HG03025 (cell line): ENCODE measurements around the gene ERC2.
"Not testable (repeated sequence)": the region's sequence is repeated elsewhere in the genome, so short reads cannot be mapped to it uniquely, and the experiment has no call there.

ENCODE experiments used
- ATAC-seq: cut with Tn5 transposase; IDR thresholded peaks from one replicate; pipeline ENCODE4 v1.9.1; 2021; ENCODE audit warnings: mild to moderate bottlenecking, moderate library complexity; ENCODE audit not compliant: unreplicated experiment, low FRiP score

The ERC2 gene

DNA sequence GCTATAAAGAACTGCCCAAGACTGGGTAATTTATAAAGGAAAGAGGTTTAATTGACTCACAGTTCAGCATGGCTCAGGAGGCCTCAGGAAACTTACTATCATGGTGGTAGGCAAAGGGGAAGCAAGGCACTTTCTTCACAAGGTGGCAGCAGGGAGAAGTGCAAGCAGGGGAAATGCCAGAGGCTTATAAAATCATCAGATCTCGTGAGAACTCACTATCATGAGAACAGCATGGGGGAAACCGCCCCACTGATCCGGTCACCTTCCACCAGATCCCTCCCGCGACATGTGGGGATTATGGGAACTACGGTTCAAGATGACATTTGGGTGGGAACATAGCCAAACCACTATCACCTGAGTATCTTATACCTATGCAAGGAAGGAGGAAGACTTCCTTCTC is 963.2 kb downstream of the ERC2 start:
- not testable (repeated sequence) for ATAC-seq

DNA sequence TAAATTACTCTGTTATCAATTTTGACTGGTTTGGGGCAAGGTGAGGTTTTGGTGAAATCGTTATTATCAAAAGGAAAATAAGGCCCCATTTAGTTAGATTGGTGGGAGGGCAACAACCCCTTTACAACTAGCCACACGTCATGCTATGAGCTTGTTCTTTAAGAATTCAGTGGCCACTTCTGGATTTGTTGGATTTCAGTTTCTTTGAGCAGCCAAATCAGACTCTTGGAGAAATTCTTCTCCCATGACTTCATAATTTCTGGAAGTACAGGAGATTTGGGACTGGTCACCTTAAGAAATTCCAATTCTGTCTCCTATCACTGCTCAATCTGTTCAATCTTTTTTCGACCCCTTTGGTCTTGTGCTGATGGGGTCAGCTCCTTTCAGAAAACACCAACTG is 966.4 kb downstream of the ERC2 start:
- ATAC-seq, result no peak

DNA sequence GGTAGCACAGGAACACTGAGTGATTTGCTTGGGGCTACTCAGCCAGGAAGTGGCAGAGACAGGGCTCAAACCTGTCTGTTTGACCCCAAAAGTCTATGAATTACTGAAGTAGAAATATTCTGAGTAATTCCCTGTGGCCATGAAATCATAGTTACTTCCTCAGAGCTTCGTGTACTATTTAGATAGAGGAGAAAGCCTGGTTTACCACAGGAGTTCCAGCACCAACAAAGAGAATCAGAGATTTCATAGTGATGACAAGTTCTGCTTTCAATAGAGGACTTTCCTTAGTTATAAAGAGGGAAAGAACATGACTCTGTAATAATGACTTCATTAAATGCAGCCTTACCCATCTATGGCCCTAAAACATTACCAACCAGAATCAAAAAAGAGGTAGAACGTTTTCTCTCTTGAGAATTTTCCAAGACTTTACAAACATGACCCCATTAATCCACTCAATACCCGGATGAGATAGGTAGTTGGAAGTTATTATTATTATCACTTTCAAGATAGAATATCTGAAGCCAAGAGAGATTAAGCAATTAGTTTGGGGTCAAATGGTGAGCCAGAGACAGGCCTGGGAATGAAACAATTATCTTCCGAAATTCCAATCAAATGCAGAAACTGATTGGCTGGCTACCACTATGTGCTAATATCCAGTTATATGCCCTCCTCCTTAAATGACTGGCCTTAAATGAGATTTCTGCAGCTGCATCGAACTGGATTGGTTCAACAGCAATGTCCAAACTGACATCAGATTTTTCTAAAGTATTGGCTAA is 967.5 kb downstream of the ERC2 start:
- ATAC-seq, result no peak

DNA sequence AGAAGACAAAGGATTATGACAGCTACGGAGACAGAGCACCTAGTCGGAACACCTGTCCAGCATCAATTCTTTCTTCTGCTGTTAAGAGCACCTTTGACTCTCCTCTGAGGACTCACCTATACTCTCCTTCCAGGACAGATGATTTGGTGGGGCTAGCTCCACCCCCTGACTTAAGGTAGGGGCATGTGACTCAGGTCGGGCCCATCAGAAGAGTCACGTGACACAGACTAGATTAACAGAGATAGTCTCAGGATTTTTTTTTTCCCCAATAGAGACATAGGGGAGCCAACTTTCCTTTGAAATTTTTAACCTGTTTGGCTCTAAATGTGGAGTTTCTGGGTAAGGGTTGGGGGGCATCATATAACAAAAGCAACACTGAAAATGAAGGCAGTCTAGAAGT is 969.7 kb downstream of the ERC2 start:
- no peak for ATAC-seq

DNA sequence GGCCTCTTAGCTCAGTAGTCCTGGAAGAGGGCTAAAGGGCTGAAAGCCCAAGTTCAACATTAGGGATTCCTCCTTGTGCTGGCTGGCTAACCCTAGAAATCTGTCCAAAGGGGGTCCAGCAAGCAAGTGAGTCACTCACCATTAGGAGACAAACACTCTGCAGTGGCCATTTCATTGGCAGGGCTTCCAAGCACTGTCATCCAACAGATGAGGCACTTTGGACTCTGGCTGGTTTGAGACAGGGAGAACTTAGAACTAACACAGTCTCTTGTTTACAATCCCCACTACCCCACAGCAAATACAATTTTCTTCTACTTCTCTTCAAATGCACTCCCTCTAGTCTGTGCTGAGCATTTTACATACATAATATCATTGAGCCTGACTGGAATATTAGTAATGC is 971.0 kb downstream of the ERC2 start:
- no peak for ATAC-seq

DNA sequence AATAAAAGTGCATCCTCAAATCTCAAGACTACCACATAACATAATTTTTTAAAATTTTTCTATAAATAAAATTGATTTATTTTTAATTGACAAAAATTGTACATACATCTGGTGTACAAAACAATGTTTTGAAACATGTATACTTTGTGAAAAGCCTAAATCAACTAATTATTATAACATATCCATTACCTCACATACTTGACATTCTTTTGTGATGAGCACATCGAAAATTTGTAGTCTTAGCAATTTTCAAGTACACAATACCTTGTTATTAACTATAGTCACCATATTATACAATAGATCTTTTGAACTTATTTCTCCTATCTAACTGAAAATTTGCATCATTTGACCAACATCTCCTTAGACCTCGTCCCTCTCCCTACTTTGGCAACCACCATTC is 973.3 kb downstream of the ERC2 start:
- ATAC-seq, result no peak

DNA sequence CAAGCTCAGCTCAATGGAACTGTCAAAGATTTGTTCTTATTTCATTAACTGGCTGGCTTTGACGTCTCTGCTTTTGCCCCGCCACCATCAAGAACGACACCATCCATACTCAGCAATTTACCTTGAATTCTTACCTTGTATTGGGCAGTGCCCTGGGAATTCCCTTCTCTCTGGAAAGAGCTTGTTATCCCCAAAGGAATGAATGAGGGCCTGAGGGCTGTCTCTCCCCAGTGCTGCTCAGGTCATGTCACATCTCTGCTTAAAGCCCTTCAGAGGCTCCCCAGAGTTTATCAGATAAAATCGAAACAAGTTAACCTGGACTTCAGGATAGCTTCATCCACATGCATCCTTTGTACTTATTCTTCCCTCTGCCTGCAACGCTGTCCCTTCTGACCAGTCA is 975.3 kb downstream of the ERC2 start:
- no peak for ATAC-seq

DNA sequence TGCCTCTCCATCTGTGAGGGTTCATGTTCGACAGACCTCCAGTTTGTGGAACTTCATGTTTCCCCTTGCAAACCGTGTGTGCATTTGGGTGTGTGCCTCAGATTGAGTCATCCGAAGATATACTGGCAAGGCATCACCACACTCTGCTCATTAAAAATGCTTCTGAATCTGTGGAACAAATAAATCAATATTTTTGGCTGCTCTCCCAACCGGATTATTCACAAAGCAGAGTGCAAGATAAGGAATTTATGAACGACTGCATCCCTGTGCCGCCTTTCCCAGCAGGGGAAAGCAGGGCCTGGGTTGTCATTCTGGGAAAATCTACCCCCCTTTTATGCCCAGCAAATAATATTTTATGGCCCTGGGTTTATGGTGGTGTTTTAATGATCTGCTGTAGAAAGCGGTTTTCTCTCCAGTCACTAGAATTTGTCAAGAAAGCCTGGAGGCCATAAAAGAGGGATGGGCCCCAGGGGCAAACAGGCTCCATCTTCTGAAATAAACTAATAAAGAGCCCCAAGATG is 976.9 kb downstream of the ERC2 start:
- no peak for ATAC-seq

DNA sequence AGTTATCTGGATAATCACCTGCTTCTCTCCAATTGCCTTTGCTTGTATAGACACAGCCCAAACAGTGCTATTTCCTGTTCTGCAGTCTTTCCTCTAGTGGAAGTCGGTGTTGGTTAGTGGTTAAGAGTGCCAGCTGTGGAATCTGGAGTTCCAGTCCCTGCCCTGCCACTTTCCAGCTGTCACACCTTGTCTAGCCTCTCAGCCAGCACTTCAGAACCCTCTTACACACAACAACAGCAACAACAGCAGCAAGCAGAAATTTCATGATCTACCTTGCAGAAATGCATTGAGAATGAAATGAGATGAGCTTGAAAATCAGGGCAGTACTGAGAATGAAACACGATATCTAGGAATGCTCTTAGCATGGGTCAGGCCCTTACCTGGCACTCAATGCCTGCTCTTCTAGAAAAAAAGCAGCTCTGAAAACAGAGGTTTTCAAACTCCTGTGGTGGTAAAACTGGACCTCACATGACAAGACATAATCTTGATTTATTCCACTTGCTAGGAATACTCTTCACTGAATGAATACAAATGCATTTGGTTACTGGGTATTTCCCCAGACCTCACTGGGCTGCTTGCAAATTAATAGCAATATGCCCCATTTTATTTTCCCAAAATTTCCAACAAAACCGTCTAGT is 977.9 kb downstream of the ERC2 start:
- no peak for ATAC-seq

DNA sequence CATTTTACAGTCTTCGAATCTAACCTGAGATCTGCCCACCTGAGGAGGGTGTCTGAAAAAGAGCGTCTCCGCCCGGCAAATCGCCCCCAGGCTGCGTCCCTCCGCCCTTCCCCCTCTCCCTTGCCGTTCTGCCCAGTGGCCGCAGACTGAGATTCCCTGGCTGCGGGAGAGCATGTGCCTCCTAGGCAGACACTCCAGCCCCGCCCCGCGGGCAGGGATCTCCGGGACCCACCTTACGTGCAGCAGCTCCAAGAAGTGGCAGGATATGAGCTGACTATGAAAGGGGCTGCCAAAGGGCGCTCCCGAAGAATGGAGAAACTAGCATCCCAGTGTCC is 978.5 kb downstream of the ERC2 start:
- ATAC-seq, result no peak

DNA sequence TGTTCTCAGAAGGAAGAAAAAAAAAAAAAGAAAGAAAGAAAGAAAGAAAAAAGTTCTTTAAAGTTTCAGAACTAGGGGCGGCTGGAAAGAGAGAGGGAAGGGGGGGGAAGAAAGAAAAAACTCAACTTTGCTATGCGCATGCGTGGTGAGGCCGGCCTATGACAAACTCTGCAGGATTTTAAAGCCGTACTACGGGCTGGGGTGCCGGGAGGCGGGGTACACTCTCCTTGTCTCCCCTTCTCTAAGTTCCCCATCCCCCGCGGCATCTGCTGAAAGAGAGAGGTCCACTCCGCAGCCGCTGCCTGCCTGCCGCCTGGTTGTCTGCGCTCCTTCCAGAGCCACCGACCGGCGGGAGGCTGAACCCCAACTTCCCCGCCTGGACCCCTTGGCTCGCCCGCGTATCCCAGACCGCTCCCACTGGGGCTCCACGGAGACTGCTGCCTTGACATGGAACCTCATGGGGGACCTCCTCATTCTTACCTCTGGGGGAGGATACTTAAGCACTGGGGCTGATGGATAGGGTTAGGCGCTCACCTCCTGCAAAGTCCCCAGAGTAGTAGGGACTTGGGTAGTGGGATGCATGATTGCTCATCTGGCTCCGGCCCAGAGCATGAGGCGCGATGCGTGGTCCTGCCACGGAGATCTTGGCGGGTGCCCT is 979.7 kb downstream of the ERC2 start:
- ATAC-seq, result no peak

DNA sequence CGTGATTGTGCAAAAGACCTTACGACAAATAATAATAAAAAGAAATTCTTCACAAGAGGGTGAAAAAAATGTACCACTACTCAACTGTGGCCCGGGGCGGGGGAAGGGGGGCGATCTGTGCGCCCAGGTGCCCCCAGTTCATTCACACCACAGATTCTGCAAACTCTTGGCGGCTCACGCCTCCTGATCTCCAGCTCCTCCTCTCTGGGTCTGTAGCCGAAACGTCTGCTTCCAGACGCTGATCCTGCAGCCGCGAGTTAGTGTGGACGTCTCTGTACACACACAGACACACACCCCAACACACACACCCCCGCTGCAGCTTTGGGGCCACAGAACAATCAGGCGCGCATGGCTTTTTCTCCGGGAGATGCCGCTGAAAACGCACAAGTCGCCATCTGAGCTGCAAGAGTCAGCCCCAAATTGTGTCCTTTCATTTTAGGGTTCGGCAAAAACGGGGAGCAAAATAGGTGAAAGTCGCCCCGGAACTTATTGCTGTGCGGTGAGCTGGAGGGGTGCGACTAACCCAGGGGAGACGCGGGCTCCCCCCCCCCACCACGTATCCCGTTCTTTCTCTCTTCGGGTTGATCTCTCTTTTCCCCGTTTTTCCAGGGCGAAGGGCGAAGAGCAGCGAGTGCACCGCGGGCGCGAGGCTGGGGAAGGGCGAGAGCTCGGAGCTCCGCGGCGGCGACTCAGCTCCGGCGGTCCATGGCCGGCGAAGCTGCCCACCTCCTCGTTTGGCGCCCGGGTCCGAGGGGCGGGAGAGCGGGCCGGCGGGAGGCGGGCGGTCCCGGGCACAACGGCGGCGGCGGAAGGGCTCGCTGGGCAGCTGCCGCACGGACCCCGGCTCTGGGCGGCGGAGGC is 980.7 kb downstream of the ERC2 start:
- no peak for ATAC-seq

DNA sequence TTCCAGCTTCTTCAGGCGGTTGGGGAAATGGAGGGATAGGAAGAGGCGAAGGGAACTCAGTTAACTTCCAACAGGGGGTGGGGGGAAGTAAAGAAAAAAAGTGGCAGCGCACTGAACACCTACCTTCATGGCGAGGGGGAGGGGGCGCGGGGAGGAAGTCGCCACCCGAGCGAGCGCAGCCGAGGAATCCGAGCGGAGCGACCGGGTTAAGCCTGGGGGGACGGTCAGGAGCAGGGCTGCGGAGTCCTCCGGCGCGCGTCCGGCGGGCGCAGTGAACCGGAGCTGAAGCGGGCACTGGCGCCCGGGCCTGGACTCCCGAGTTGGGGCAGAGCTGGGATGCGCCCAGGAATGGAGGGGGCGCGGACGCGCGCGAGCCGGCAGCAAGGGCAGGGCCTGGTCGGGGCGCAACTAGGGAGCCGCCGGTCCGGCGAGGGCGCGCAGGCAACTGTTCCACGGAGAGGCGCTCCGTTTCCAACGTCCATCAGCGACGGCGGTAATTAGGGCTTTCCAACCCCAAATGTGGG is 981.3 kb downstream of the ERC2 start, which contains the start of gene WNT5A:
WNT5A (minus strand) TSS at position 450 of the 524 bp plus-strand sequence; CDS start at position 129, 321 bp downstream.
- ATAC-seq, result no peak

DNA sequence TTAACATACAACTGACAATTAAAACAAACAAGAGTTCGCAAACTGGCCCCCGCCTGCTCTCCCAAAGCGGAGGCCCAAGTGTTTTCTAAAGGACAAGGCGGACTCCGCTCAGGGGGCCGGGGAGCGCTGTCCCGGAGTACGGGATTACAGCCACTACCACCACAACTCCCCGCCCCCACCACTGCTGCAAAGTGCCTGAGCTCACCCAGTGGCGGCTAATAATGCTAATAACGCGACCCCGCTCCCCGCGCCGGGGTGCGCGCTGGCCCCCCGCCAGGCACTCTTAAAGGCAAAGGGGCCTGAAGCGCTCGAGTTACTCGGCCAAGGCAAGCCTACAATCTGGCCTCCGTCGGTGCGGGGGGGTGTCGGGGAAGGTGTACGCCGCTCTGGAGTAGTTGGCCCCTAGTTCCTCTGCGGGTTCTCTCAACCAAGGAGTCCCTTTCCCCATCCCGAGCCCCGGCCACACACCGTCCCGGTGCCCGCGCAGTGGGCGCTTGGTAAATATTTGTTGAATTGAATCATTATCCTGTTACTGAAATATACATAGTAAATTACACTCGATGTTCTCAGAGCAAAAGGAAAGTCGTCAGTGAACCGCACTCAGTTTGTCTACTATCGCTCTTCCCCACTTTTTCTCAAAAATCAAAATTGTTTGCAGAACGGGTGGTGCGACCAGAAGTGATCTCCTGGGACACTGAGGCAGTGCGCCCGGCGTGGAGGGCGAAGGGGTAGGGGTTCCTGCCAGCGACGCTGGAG is 982.0 kb downstream of the ERC2 start:
- no peak for ATAC-seq

DNA sequence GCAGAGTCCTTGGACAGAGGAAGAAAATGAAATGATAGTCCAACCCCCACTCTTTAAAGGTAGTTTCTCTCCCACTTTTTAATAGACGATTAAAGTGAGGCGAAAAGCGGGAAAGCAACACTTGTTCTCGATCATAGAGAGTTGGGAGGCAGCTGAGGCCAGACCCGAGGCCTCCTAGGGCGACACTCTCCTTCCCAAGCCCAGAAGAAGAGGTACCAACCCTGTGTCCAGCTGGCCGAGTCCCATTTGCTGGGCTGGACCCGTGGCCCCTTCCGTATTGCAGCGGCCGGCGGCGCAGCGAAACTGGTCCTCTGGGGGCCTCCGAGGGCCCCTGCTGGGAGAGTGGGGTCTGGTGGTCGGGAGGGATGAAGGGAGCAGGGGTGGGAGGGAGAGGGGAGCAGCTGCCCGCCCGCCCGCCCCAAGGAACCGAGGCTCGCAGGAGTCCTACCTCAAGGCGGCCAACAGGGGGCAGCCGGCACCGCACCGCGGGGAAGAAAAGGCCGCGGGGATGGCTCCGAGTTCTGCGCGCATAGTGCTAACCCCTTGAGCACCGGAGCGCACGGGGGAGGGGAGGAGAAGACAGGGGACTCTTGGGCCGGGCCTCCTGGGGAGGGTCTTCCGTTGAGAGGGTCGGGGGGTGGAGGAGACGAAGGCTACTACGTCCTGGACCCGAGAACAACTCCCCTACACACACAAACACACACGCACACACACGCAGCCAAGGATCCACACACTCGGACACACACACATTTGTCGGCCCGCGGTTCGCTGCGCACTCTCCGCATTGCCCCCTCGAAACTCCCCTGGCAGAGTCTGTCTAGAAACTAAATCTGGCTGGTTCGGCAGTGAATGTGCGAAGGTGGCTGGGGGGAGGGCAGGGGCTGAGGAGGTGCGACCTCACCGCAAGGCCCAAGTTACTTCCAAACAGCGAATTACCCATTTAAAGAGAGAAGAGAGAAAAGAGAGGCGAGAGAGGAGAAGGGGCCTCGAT is 983.2 kb downstream of the ERC2 start:
- no peak for ATAC-seq

DNA sequence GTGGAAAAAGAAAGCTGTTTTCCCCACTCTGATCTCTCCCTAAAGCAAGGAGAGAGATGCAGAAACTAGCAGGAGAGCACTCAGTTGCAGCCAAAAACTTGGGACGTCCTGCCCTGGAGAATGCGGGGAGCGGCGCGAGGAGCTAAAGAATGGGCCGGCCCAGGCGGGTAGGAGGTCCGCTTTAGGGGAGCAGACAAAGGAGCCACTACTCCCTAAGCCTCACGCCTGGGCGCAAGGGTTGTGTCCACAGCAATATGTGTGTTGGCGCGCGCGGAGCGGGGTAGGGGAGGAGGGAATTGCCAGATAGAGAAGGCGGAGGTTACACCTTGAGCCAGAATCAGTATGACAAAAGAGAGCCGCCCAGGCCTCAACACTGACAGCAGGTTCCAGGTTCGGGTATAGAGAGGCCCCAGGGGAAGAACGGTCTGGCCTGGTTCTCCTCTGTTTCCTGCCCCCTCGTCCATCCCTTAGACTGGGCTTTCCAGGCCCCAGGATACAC is 984.0 kb downstream of the ERC2 start:
- no peak for ATAC-seq

DNA sequence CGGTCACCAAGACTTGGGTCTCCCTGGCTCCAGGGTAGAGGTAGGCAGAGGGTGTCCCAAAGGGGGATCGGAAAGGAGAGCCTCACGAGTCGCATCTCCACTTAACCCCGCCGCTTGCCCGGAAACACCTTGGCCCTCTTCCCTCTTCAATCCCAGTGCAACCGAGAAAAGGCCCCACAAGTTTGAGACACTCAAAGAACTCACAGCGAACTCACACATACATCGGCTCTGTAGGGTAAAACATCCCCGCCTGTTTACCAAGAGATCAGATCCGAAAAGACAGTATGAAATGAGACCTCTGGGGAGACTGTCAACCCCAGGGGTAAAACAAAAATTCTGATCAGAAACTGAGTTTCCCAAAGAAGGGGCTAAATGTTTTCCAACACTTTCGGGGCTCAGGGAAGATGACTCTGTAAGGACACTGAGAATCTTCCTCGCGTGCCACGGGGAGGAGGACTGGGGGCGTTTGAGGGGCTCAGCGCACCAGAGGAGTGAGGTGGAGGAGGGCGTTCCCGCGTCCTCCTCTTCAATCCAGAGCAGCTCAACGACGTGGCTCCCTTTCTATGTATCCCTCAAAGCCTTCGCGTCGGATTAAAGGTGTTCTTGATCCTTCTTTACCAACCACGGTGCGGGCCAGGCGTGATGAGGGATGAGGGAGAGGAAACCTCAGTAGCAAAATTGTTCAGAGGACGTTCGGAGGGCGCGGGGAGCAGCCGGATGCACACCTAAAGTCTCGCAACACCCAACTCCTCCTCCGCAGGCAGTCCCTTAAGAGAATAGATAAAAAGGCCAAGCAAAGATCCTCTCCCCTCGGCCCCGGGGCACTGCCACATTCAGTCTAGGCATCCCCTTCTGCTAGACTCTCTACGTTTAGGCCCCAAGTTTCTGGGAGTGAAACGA is 984.8 kb downstream of the ERC2 start:
- no peak for ATAC-seq
